AG04449 (cell line): ENCODE results near the gene PLG.
"Not testable (repeated sequence)": the region's sequence is repeated elsewhere in the genome, so short reads cannot be mapped to it uniquely, and the experiment has no call there.

ENCODE experiments used
- CTCF ChIA-PET: fragments of 350-600 bp; formaldehyde crosslinking; extraction: SDS; loops from one replicate; lab custom pipeline; 2021; ENCODE audit warnings: antibody characterized with exemption; lab: Yijun Ruan, JAX
- POLR2A ChIA-PET: fragments of 400-600, 350-600 bp; formaldehyde crosslinking; extraction: SDS; loops from one replicate; lab custom pipeline; 2020; ENCODE audit warnings: antibody characterized with exemption, inconsistent platforms; lab: Yijun Ruan, JAX
- DNase-seq: peaks from one replicate; pipeline ENCODE4 v3.0.0-alpha.2; 2010; ENCODE audit warnings: low read depth, low spot score
- H3K4me3 ChIP-seq: 2 replicates; pipeline ENCODE4 v1.5.1; 2011; ENCODE audit warnings: low read depth, mild to moderate bottlenecking, control low read depth, low read length
- CTCF ChIP-seq: IDR thresholded peaks from one replicate; pipeline ENCODE4 v1.5.1; 2011; ENCODE audit warnings: mild to moderate bottlenecking, moderate library complexity, low read length, control low read depth, inconsistent platforms; ENCODE audit not compliant: insufficient read depth; ENCODE audit errors: missing control alignments

The PLG gene

GRCh38 chr6:160739955-160740354 is 37.9 kb downstream of the PLG start:
- TF ChIP-seq CTCF: no peak
- POLR2A ChIA-PET: no interaction called here
- no peak overlapping the region for H3K4me3 ChIP-seq
- CTCF ChIA-PET: no interaction called here
- no peak for DNase-seq

- CTCF ChIA-PET, POLR2A ChIA-PET, H3K4me3 ChIP-seq: not testable (repeated sequence)
Observed at GRCh38 chr6:160741012-160741411, 39.0 kb downstream of the PLG start.

GRCh38 chr6:160742090-160742489 is 40.0 kb downstream of the PLG start:
- POLR2A ChIA-PET: no interaction called here
- TF ChIP-seq CTCF: no peak
- H3K4me3 ChIP-seq: no peak overlapping the region
- CTCF ChIA-PET: no interaction called here
- DNase-seq: no peak

More at GRCh38 chr6:160741012-160741411, 39.0 kb downstream of the PLG start:
- not testable (repeated sequence) for DNase-seq

- CTCF ChIA-PET: no interaction called here
Observed at GRCh38 chr6:160750276-160750689, 48.2 kb downstream of the PLG start.

GRCh38 chr6:160753211-160753610 is 51.2 kb downstream of the PLG start:
- DNase-seq, CTCF ChIA-PET, POLR2A ChIA-PET, H3K4me3 ChIP-seq: not testable (repeated sequence)

More at GRCh38 chr6:160750276-160750689, 48.2 kb downstream of the PLG start:
- DNase-seq: no peak
- no peak for TF ChIP-seq CTCF
- no peak overlapping the region for H3K4me3 ChIP-seq
- POLR2A ChIA-PET: no interaction called here

GRCh38 chr6:160755165-160755564 is 53.1 kb downstream of the PLG start:
- ChIA-PET CTCF (no interaction called here), POLR2A (no interaction called here)
- no peak for DNase-seq
- no peak overlapping the region for H3K4me3 ChIP-seq
- no peak for TF ChIP-seq CTCF

- DNase-seq: no peak
- POLR2A ChIA-PET: no interaction called here
- CTCF ChIA-PET: no interaction called here
- H3K4me3 ChIP-seq: no peak overlapping the region
- TF ChIP-seq CTCF: no peak
Observed at GRCh38 chr6:160756021-160756420, 54.0 kb downstream of the PLG start.
